CD4-positive, alpha-beta T cell treated with Interleukin-6 at 100 ng/mL for 8 hours (primary cell): ENCODE data around the gene GPR142.

Experiments
- DNase-seq: peaks from one replicate; pipeline ENCODE4 v3.0.0-alpha.2; 2020; ENCODE audit warnings: mixed read lengths, low spot score

The GPR142 gene

GRCh38 chr17:74371653-74372147 lies 4.4 kb downstream of the GPR142 start:
- no peak for DNase-seq

GRCh38 chr17:74372426-74372825 lies 5.1 kb downstream of the GPR142 start:
- DNase-seq = no peak

DNA sequence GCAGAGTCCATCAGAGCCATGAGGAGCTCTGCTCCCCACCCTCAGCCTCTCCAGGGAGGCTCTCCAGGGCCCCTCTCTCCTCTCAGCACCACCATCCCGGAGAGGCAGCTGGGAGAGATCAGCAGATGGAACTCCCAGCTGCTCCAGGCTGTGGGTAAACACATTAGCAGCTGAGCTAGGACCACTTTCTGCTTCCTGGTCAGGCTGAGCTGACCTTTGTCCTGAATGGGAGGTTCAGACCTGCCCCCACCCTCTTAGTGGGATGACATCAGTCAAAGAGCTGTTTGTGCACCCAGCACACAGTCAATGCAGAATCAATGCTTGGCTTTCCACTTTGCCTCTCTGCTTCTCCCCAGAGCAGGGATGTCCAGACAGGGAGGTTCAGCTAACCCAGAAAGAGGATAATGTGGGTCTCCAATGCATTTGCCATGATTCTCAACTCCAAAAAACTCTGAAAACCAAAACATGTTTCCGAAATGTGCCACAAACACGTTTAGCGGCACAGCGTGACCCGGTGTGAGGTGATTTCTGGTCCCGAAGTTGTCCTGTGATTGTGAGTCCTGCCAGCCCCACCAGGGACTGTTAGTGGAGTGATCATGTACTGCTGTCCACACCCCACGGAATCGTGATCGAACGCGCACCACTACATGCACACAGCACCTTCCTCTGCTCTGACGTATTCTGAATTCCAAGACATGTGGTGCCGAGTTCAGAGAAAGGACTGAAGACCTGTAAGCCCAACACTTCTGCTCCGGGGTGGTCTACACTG lies 6.7 kb downstream of the GPR142 start:
- DNase-seq = no peak

- DNase-seq = no peak
Measured at GRCh38 chr17:74374858-74375257, 7.6 kb downstream of the GPR142 start.

- peak; percentile 86 for DNase-seq
Measured at GRCh38 chr17:74379495-74380085, 12.3 kb downstream of the GPR142 start.

GRCh38 chr17:74380086-74380958 lies 13.0 kb downstream of the GPR142 start:
- no peak for DNase-seq

- DNase-seq = no peak
Measured at GRCh38 chr17:74380959-74381808, 13.9 kb downstream of the GPR142 start.

- DNase-seq = no peak
Measured at GRCh38 chr17:74383141-74383540, 15.8 kb downstream of the GPR142 start.

GRCh38 chr17:74385201-74385600 lies 17.9 kb downstream of the GPR142 start:
- DNase-seq = no peak

DNA sequence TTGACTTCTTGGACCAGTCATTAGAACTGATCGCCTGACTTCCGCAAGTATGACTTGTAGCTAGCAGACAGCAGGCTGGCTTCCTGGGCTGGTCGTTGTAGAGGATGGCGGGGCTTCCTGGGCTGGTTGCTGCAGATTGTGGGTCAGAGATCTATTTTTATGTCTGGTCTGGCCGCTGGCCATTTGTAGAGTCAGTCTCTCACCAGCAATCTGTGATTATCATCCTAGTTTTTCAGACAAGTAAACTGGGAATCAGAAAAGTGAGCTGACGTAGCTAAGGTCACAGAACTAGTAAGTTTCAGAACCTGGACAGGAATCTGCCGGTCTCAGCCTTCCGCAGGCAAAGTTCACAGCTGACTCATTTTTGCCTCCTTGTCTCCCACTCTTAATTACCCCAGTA lies 19.1 kb downstream of the GPR142 start:
- DNase-seq = no peak

GRCh38 chr17:74387365-74388218 lies 20.3 kb downstream of the GPR142 start:
- no peak for DNase-seq

- no peak for DNase-seq
Measured at GRCh38 chr17:74389084-74389753, 21.9 kb downstream of the GPR142 start.

DNA sequence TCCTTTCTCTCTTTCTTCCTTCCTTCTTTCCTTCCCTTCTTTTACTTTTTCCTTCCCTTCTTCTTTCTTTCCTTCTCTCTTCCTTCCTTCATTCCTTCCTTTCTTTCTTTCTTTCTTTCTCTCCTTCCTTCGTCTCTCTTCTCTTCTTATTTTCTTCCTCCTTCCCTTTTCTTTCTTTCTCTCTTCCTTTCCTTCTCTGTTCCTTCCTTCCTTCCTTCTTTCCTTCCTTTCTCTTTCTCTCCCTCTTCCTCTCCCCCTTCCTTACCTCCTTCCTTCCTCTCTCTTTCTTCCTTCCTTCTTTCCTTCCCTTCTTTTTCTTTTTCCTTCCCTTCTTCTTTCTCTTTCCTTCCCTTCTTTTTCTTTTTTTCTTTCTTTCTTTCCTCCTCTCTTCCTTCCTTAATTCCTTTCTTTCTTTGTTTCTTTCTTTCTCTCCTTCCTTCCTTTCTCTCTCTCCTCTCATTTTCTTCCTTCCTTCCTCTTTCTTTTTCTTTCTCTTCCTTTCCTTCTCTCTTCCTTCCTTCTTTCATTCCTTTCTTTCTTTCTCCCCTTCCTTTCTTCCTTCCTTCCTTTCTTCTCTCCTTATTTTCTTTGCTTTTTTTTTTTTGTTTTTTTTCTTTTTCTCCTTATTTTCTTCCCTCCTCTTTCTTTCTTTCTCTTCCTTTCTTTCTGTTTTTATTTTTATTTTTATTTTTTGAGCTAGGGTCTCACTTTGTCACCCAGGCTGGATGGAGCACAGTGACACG lies 22.8 kb downstream of the GPR142 start:
- DNase-seq = no peak

- DNase-seq = no peak
Measured at GRCh38 chr17:74390680-74391653, 23.7 kb downstream of the GPR142 start.

DNA sequence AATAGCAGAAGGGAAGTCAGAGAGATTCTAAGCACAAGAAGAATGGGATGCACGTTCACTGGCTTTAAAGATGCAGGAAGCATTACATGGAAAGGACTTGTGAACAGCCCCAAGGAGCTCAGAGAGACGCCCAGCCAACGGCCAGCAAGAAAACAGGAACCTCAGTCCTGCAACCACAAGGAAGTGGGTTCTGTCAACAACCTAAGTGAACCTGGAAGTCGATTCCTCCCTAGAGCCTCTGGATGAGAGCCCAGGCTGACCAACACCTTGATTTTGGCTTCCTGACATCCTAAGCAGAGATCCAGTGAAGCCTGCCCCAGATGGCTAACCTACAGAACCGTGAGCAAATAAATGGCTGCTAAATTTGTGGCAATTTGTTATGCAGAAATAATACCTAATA lies 24.5 kb downstream of the GPR142 start:
- no peak for DNase-seq

DNA sequence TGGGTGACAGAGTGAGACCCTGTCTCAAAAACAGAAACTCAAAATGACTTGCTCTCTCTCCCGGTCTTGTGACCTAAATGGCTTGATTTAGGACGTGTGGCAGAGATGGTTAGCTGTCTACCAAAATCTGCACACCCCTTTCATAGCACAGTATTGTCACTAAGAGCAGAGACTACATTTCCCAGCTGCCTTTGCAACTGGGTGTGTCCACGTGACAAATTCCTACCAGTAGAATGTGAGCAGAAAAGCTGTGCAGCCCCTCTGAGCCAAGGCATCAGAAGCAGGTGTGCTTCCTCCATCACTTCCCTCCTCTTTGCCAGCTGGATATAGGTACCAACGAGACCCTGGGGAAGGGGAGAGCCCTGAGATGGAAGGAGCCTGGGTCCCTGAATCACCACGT lies 25.5 kb downstream of the GPR142 start:
- no peak for DNase-seq

- no peak for DNase-seq
Measured at GRCh38 chr17:74393346-74393942, 26.1 kb downstream of the GPR142 start.
